Pancreas (tissue), 10 donors: ENCODE results near the gene DUSP28. TPM values are rescaled to one million over a fixed set of nuclear protein-coding genes. Genes with fewer than 3 reads are reported as not detected.
A peak's percentile ranks its signal among the peaks of the same experiment; 100 is the strongest.

Experiments used
- ATAC-seq, 4 donors: fragments of 200-7000 bp; cut with Tn5 transposase; one replicate each; pipeline versions ENCODE4 v1.8.0 to v1.9.1; 2020; ENCODE audit warnings: mild to moderate bottlenecking in 4 of 4, moderate library complexity in 4 of 4
- DNase-seq, 6 donors: peaks; one replicate each; pipeline ENCODE4 v3.0.0-alpha.2; 2020
- FAIRE-seq: peaks from 2 replicates; lab custom pipeline; 2012; peaks lifted over from hg19 to GRCh38; lab: Jason Lieb, UNC
- H3K27ac ChIP-seq, 4 donors: fragments of 200-600 bp; sonication (generic); 1 replicate in 3 of 4; 2 replicates in 1 of 4; pipeline versions ENCODE4 v1.5.0 to v1.8.0; 2020
- H3K27me3 ChIP-seq, 4 donors: fragments of 200-600 bp; one replicate each; pipeline ENCODE4 v1.8.0; 2021
- H3K36me3 ChIP-seq, 3 donors: fragments of 200-600 bp; sonication (generic) in 1 of 3; one replicate each; pipeline versions ENCODE4 v1.5.0 to v1.8.0; 2020 to 2021
- H3K4me1 ChIP-seq, 3 donors: fragments of 200-600 bp; one replicate each; pipeline ENCODE4 v1.8.0; 2021
- H3K4me3 ChIP-seq, 4 donors: fragments of 200-600 bp; sonication (generic) in 2 of 4; one replicate each; pipeline versions ENCODE4 v1.5.0 to v1.8.0; 2020 to 2021
- H3K9me3 ChIP-seq, 4 donors: fragments of 200-600 bp; one replicate each; pipeline ENCODE4 v1.8.0; 2021
- WGBS, 2 donors: extraction: QIAGEN DNeasy Blood & Tissue Kit; methylation state at CpG; one replicate each; pipeline ENCODE4 v1.1.7; 2013; 5-methylcytosine and 5-hydroxymethylcytosine counted together
- intact Hi-C, 3 donors: fragments of 100-400 bp; cut with DNase I; formaldehyde crosslinking; loops; one replicate each; pipeline versions ENCODE4 v1.11.1 to v1.14.2; 2022
- polyA plus RNA-seq, 2 donors: library from polyadenylated mRNA; stranded (reverse); fragments of 200-250 nt; gene quantifications; one replicate each; pipeline ENCODE4 v1.2.3, GENCODE V29; 2013
- total RNA-seq, 6 donors: library from RNA; stranded (reverse); fragmentation: NEBNext Ultra II Directional in 4 of 6; extraction: Animal tissue kit (Norgen Biotek cat#: 25700) in 4 of 6; gene quantifications; one replicate each; pipeline versions ENCODE4 v1.2.1 to v1.2.4, GENCODE V29; 2021 to 2023
- TF ChIP-seq, protein P1 (sequence below), 4 donors: fragments of 200-600 bp; sonication (generic) in 3 of 4; IDR thresholded peaks; one replicate each; pipeline versions ENCODE4 v1.5.0 to v1.8.0; 2021; ENCODE audit warnings: antibody characterized with exemption in 4 of 4
- donor health status: healthy with polysubstance abuse.
- donor health status: DM: no; HTN: no; CAD: no; lungs with moderate emphysema.
- donor health status: DM: no; HTN: no; CAD: no.
- donor health status: control.
- donor health status: control.
- donor health status: Bipolar disorder and iron deficiency.
- donor health status: DM: yes; HTN: yes; CAD: no.
- donor health status: DM: no; HTN: no; CAD: no.
- donor health status: DM: no; HTN: no; CAD: no.
- donor health status: DM: yes; HTN: yes; CAD: no.

DUSP28 gene
- 1 to 10 TPM; 1.6 to 3.5 (median 2.4) TPM for total RNA-seq
- polyA plus RNA-seq = 1 to 10 TPM; 2.6 to 5.0 TPM

DNA sequence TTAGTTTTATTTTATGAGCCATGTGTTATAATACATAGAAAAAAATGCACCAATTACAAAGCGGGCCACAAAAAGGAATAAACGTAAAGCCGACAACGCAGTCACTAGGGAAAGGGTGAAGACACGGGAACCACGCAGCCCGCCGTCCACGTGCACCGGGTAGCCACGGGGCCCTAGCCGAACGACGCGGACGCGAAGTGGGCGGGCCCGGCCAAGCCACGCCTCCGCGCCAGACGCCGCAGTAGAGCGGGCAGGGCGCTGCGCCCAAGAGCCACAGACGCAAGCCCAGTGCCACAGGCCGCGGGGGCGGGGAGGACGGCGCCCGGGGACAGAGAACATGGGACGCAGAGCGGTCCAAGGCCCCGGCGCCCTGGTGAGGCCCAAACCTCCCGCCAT, at the start of gene DUSP28:
TSS of gene DUSP28 (plus strand) at position 274 of the 396 bp plus-strand sequence. CDS start 328 bp downstream, outside the sequence.
- peak within 1 kb of the TSS; percentile 72 to 91 (median 86) for H3K4me3 ChIP-seq
- H3K27ac ChIP-seq = peak within 1 kb of the TSS; percentile 92 to 100 (median 99)
- 1 to 2% methylated on average over 28 to 39 of the region's 39 CpGs for whole genome bisulfite sequencing, 2 donors
- peak; percentile 78 to 86 (median 82) for ATAC-seq
- DNase-seq = peak; percentile 90 to 96 (median 94)
- TF ChIP-seq, protein P1, sequence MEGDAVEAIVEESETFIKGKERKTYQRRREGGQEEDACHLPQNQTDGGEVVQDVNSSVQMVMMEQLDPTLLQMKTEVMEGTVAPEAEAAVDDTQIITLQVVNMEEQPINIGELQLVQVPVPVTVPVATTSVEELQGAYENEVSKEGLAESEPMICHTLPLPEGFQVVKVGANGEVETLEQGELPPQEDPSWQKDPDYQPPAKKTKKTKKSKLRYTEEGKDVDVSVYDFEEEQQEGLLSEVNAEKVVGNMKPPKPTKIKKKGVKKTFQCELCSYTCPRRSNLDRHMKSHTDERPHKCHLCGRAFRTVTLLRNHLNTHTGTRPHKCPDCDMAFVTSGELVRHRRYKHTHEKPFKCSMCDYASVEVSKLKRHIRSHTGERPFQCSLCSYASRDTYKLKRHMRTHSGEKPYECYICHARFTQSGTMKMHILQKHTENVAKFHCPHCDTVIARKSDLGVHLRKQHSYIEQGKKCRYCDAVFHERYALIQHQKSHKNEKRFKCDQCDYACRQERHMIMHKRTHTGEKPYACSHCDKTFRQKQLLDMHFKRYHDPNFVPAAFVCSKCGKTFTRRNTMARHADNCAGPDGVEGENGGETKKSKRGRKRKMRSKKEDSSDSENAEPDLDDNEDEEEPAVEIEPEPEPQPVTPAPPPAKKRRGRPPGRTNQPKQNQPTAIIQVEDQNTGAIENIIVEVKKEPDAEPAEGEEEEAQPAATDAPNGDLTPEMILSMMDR (IDR thresholded peaks at IDR 0.05) = no peak
- no peaks in the 10 kb centered on the region for H3K27me3 ChIP-seq
- no peak for FAIRE-seq
- no peaks in the 10 kb centered on the region for H3K36me3 ChIP-seq
- no peaks in the 10 kb centered on the region for H3K9me3 ChIP-seq
- H3K4me1 ChIP-seq = peaks cover 15 to 21% (median 17%) of the 10 kb centered on the region in 3 donors
- intact Hi-C loops = no loop called here

GRCh38 chr2:240510513-240511210, 49.5 kb upstream of the DUSP28 start:
- Histone ChIP-seq H3K36me3 (no peaks in the 10 kb centered on the region), H3K4me1 (no peaks in the 10 kb centered on the region), H3K4me3 (no peak overlapping the region), H3K27me3 (no peaks in the 10 kb centered on the region), H3K27ac (no peak overlapping the region), H3K9me3 (no peaks in the 10 kb centered on the region)
- FAIRE-seq (no peak), DNase-seq (peak in 2 of 6 donors; percentile 4 to 5), ATAC-seq (no peak)
- intact Hi-C loops = no loop called here
- 91 to 93% methylated on average over 12 of the region's 12 CpGs for WGBS, 2 donors
- TF ChIP-seq, protein P1 (IDR thresholded peaks at IDR 0.05) = no peak

DNA sequence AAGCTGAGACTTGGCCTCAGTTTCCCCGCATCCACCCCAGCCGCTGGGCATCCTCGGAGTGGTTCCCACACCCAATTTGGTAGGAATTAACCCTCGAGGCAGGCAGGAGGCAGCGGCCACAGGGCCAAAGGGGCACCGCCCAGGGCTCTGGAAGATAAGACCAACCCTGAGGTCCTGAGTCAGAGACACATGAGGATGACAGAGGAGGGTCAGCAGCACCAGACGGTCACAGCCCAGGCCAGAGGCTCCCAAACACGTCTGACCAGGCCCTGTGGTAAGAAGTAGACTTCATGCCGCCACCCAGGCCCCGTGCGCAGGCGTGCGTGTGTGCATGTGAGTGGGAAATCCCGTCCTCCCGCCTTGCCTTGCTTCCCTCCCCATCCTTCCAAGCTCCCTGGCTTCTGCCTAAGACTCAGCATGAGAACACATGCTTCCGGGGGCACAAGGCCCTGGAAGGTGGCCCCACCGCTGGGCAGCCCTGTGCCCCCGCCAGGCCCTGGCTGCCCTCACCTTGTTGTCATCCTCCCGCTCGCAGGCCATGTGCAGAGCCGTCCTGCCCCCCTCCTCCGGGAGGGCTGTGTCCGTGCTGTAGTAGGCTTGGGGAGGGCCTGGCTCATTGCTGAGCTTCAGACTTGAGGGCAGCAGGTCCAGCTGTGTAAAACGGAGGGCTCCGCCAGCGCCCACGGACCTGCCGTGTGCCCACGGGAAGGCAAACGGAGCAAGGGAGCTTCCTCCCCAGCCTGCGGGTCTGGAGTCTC, 48.6 kb upstream of the DUSP28 start:
- TF ChIP-seq, protein P1 (IDR thresholded peaks at IDR 0.05) = no peak
- FAIRE-seq (no peak), ATAC-seq (no peak), DNase-seq (peak in 2 of 6 donors; percentile 5 to 9)
- no peak overlapping the region for H3K4me3 ChIP-seq
- no peaks in the 10 kb centered on the region for H3K4me1 ChIP-seq
- H3K36me3 ChIP-seq = no peaks in the 10 kb centered on the region
- no peaks in the 10 kb centered on the region for H3K27me3 ChIP-seq
- 93% methylated on average over 31 of the region's 31 CpGs for WGBS, 2 donors
- H3K27ac ChIP-seq = no peak overlapping the region
- no peaks in the 10 kb centered on the region for H3K9me3 ChIP-seq
- intact Hi-C loops = no loop called here

GRCh38 chr2:240512109-240512485, 48.1 kb upstream of the DUSP28 start:
- intact Hi-C loops = no loop called here
- Histone ChIP-seq H3K36me3 (no peaks in the 10 kb centered on the region), H3K27ac (no peak overlapping the region), H3K4me3 (no peak overlapping the region), H3K9me3 (no peaks in the 10 kb centered on the region), H3K27me3 (no peaks in the 10 kb centered on the region), H3K4me1 (no peaks in the 10 kb centered on the region)
- TF ChIP-seq, protein P1 (IDR thresholded peaks at IDR 0.05) = no peak
- FAIRE-seq (no peak), DNase-seq (peak in 1 of 6 donors; percentile 5), ATAC-seq (no peak)
- WGBS, 2 donors = 92 to 93% methylated on average over 11 of the region's 11 CpGs
